CD14-positive monocyte (primary cell): ENCODE data around the gene FANCC. TPM values are rescaled to one million over a fixed set of nuclear protein-coding genes. Genes with fewer than 3 reads are reported as not detected.

ENCODE experiments used
- DNase-seq, 3 donors: peaks; one replicate each; pipeline ENCODE4 v3.0.0-alpha.2; 2011 to 2022
- H2AFZ ChIP-seq: 2 replicates; pipeline ENCODE4 v1.6.0; 2012; ENCODE audit warnings: mild to moderate bottlenecking, low read depth, low read length, inconsistent platforms; ENCODE audit not compliant: insufficient read depth, poor library complexity, severe bottlenecking
- H3K27ac ChIP-seq, 2 donors: 1 replicate in 1 of 2; 2 replicates in 1 of 2; pipeline ENCODE4 v1.5.1; 2012 to 2013; ENCODE audit warnings: low read length in 2 of 2, control low read depth in 1 of 2, inconsistent platforms in 1 of 2, low read depth in 1 of 2, mild to moderate bottlenecking in 1 of 2
- H3K27me3 ChIP-seq, 2 donors: one replicate each; pipeline versions ENCODE4 v1.6.0 to v1.6.1; 2011 to 2013; ENCODE audit warnings: low read length in 2 of 2; ENCODE audit not compliant: control insufficient read depth in 2 of 2, insufficient read depth in 2 of 2
- H3K36me3 ChIP-seq, 2 donors: replicated peaks in 1 of 2; 1 replicate in 1 of 2; 2 replicates in 1 of 2; pipeline versions ENCODE4 v1.5.1 to v1.6.1; 2012 to 2013; ENCODE audit warnings: low read length in 2 of 2, control low read depth in 1 of 2, inconsistent platforms in 1 of 2, mild to moderate bottlenecking in 1 of 2; ENCODE audit not compliant: insufficient read depth in 2 of 2, control insufficient read depth in 1 of 2
- H3K4me1 ChIP-seq, 2 donors: 1 replicate in 1 of 2; 2 replicates in 1 of 2; pipeline versions ENCODE4 v1.5.1 to v1.6.1; 2012 to 2013; ENCODE audit warnings: low read length in 2 of 2, control low read depth in 1 of 2, inconsistent platforms in 1 of 2, mild to moderate bottlenecking in 1 of 2, moderate library complexity in 1 of 2; ENCODE audit not compliant: insufficient read depth in 2 of 2, control insufficient read depth in 1 of 2
- H3K4me2 ChIP-seq: replicated peaks from 2 replicates; pipeline ENCODE3; 2012; ENCODE audit warnings: low read length, moderate library complexity, mild to moderate bottlenecking; ENCODE audit not compliant: poor library complexity, severe bottlenecking; ENCODE audit errors: extremely low read depth
- H3K4me3 ChIP-seq, 3 experiments: fragments of 200-600 bp in 1 of 3; sonication (generic) in 1 of 3; replicated peaks in 1 of 3; 1 replicate in 2 of 3; 2 replicates in 1 of 3; pipeline ENCODE4 v1.5.1; 2011 to 2013; ENCODE audit warnings: low read length in 3 of 3, mild to moderate bottlenecking in 3 of 3, control low read depth in 2 of 3, low read depth in 2 of 3, inconsistent platforms in 1 of 3, moderate library complexity in 1 of 3
- H3K79me2 ChIP-seq: 2 replicates; pipeline ENCODE4 v1.6.0; 2012; ENCODE audit warnings: mild to moderate bottlenecking, control low read depth, inconsistent platforms, low read length, moderate library complexity; ENCODE audit not compliant: insufficient read depth
- H3K9ac ChIP-seq: 2 replicates; pipeline ENCODE4 v1.6.0; 2017; ENCODE audit warnings: low read length, mild to moderate bottlenecking; ENCODE audit not compliant: insufficient read depth, poor library complexity, severe bottlenecking
- H3K9me3 ChIP-seq, 2 donors: replicated peaks in 1 of 2; 1 replicate in 1 of 2; 2 replicates in 1 of 2; pipeline versions ENCODE4 v1.5.1 to v1.6.1; 2012 to 2013; ENCODE audit warnings: low read length in 2 of 2, control low read depth in 1 of 2; ENCODE audit not compliant: control insufficient read depth in 1 of 2, insufficient read depth in 1 of 2
- H4K20me1 ChIP-seq: 2 replicates; pipeline ENCODE4 v1.6.0; 2012; ENCODE audit warnings: mild to moderate bottlenecking, low read length, control low read depth, moderate library complexity; ENCODE audit not compliant: insufficient read depth
- H3K27ac Mint-ChIP-seq, 7 donors: one replicate each; pipeline ENCODE4 v1.8.0; 2020; ENCODE audit warnings: mild to moderate bottlenecking in 7 of 7, mixed read lengths in 7 of 7, moderate library complexity in 6 of 7, inconsistent platforms in 2 of 7
- H3K27me3 Mint-ChIP-seq, 3 donors: one replicate each; pipeline ENCODE4 v1.8.0; 2021 to 2022; ENCODE audit warnings: low read depth in 3 of 3, mild to moderate bottlenecking in 3 of 3, mixed read lengths in 3 of 3, moderate library complexity in 3 of 3, inconsistent platforms in 1 of 3
- H3K36me3 Mint-ChIP-seq, 2 donors: one replicate each; pipeline ENCODE4 v1.8.0; 2020; ENCODE audit warnings: mixed read lengths in 2 of 2, inconsistent platforms in 1 of 2, mild to moderate bottlenecking in 1 of 2
- H3K4me1 Mint-ChIP-seq: one replicate; pipeline ENCODE4 v1.8.0; 2020; ENCODE audit warnings: mild to moderate bottlenecking, mixed read lengths
- H3K4me3 Mint-ChIP-seq, 2 donors: one replicate each; pipeline ENCODE4 v1.8.0; 2020; ENCODE audit warnings: mild to moderate bottlenecking in 2 of 2, mixed read lengths in 2 of 2, moderate library complexity in 1 of 2
- H3K9me3 Mint-ChIP-seq, 7 donors: one replicate each; pipeline ENCODE4 v1.8.0; 2020 to 2022; ENCODE audit warnings: mixed read lengths in 7 of 7, mild to moderate bottlenecking in 6 of 7, moderate library complexity in 6 of 7, inconsistent platforms in 2 of 7
- WGBS: methylation state at CpG from one replicate; pipeline ENCODE4 v1.1.5; 2013; ENCODE audit warnings: missing lambda C conversion rate; ENCODE audit not compliant: insufficient coverage; 5-methylcytosine and 5-hydroxymethylcytosine counted together
- intact Hi-C, 2 donors: fragments of 100-400 bp; cut with micrococcal nuclease; formaldehyde crosslinking; loops; one replicate each; pipeline versions ENCODE4 v1.15.0 to v1.15.1; 2023
- polyA plus RNA-seq, 3 donors: library from polyadenylated mRNA; depleted of rRNA in 1 of 3; unstranded in 2 of 3; stranded (reverse) in 1 of 3; fragments of 300-500 nt in 2 of 3; fragments of >200 nt in 1 of 3; fragmentation: Illumina TruSeq in 2 of 3; gene quantifications; 1 replicate in 2 of 3; 2 replicates in 1 of 3; pipeline ENCODE4 v1.2.3, GENCODE V29; 2012 to 2021
- TF ChIP-seq, protein P1 (sequence below): fragments of 200-600 bp; IDR thresholded peaks from one replicate; pipeline ENCODE4 v1.8.0; 2022; ENCODE audit warnings: antibody characterized with exemption, mild to moderate bottlenecking

The FANCC gene
- polyA plus RNA-seq, 3 donors: 1.2 to 2.2 (median 1.5) TPM

DNA sequence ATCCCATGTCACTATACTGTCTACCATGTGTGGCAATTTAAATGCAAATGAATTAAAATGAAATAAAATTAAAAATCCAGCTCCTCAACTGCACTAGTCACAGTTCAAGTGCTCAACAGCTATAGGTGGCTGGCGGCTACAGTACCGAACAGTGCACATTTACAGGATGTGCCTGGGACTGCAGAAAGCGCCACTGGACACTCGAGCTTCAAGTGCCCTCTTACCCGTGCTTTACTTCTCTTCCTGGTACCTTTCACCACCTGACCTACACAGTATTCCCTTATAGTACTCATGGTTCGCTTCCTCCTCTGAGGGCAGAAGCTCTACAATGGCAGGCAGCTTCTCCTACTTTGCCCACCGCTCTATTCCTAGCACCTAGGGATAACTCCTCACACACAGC, 166.6 kb downstream of the FANCC start:
- Histone ChIP-seq H3K27ac (no peak overlapping the region), H3K79me2 (no peaks in the 10 kb centered on the region), H3K9ac (no peak overlapping the region), H3K36me3 (no peaks in the 10 kb centered on the region), H3K4me3 (no peak overlapping the region), H3K4me1 (no peaks in the 10 kb centered on the region), H3K4me2 (no peak overlapping the region), H4K20me1 (no peaks in the 10 kb centered on the region), H2AFZ (no peak overlapping the region), H3K27me3 (no peaks in the 10 kb centered on the region), H3K9me3 (no peaks in the 10 kb centered on the region)
- TF ChIP-seq, protein P1, sequence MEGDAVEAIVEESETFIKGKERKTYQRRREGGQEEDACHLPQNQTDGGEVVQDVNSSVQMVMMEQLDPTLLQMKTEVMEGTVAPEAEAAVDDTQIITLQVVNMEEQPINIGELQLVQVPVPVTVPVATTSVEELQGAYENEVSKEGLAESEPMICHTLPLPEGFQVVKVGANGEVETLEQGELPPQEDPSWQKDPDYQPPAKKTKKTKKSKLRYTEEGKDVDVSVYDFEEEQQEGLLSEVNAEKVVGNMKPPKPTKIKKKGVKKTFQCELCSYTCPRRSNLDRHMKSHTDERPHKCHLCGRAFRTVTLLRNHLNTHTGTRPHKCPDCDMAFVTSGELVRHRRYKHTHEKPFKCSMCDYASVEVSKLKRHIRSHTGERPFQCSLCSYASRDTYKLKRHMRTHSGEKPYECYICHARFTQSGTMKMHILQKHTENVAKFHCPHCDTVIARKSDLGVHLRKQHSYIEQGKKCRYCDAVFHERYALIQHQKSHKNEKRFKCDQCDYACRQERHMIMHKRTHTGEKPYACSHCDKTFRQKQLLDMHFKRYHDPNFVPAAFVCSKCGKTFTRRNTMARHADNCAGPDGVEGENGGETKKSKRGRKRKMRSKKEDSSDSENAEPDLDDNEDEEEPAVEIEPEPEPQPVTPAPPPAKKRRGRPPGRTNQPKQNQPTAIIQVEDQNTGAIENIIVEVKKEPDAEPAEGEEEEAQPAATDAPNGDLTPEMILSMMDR: no peak
- Mint-ChIP-seq H3K9me3 (peaks cover 0 to 2% (median 0%) of the 10 kb centered on the region in 7 donors), H3K4me3 (no peak overlapping the region), H3K4me1 (no peaks in the 10 kb centered on the region), H3K27ac (no peak overlapping the region), H3K36me3 (no peaks in the 10 kb centered on the region), H3K27me3 (peaks cover 0 to 2% (median 0%) of the 10 kb centered on the region in 3 donors)
- intact Hi-C loops: no loop called here
- WGBS: 100% methylated on average over 3 of the region's 7 CpGs
- DNase-seq: no peak

GRCh38 chr9:95148208-95148520, 169.3 kb downstream of the FANCC start:
- Mint-ChIP-seq H3K9me3 (no peaks in the 10 kb centered on the region), H3K27me3 (peaks cover 0 to 2% (median 0%) of the 10 kb centered on the region in 3 donors), H3K4me3 (no peak overlapping the region), H3K36me3 (peaks cover 3% of the 10 kb centered on the region in 2 donors), H3K4me1 (no peaks in the 10 kb centered on the region), H3K27ac (no peak overlapping the region)
- Histone ChIP-seq H3K4me1 (no peaks in the 10 kb centered on the region), H3K9me3 (no peaks in the 10 kb centered on the region), H4K20me1 (no peaks in the 10 kb centered on the region), H3K4me2 (no peak overlapping the region), H3K27ac (no peak overlapping the region), H3K4me3 (no peak overlapping the region), H3K9ac (no peak overlapping the region), H3K36me3 (no peaks in the 10 kb centered on the region), H3K79me2 (no peaks in the 10 kb centered on the region), H3K27me3 (no peaks in the 10 kb centered on the region), H2AFZ (no peak overlapping the region)
- TF ChIP-seq, protein P1: no peak
- intact Hi-C loops: no loop called here
- DNase-seq: no peak
- 88% methylated on average over 1 of the region's 2 CpGs for WGBS
